RWPE2 (cell line): ENCODE data around the gene CCDC184.
"Not testable (repeated sequence)": the region's sequence is repeated elsewhere in the genome, so short reads cannot be mapped to it uniquely, and the experiment has no call there.

Experiments used
- ATAC-seq: fragments of 200-7000 bp; cut with Tn5 transposase; 3 replicates; pipeline ENCODE4 v1.9.1; 2021; ENCODE audit warnings: low read depth
- DNase-seq: peaks from one replicate; pipeline ENCODE4 v3.0.0-alpha.2; 2020; ENCODE audit warnings: low spot score
- H3K27ac ChIP-seq: fragments of 450-650 bp; 2 replicates; pipeline ENCODE4 v1.5.1; 2017; ENCODE audit warnings: mild to moderate bottlenecking; ENCODE audit not compliant: poor library complexity, severe bottlenecking
- H3K27me3 ChIP-seq: fragments of 250-450 bp; sonication (Bioruptor Pico); 2 replicates; pipeline ENCODE4 v1.5.1; 2021; ENCODE audit warnings: mild to moderate bottlenecking, moderate library complexity; ENCODE audit not compliant: insufficient read depth, poor library complexity, severe bottlenecking
- H3K36me3 ChIP-seq: fragments of 250-450 bp; sonication (Bioruptor Pico); 2 replicates; pipeline ENCODE4 v1.5.1; 2020; ENCODE audit warnings: low read depth, mild to moderate bottlenecking, moderate library complexity
- H3K4me1 ChIP-seq: fragments of 250-450 bp; sonication (Bioruptor Pico); 2 replicates; pipeline ENCODE4 v1.5.1; 2021; ENCODE audit warnings: mild to moderate bottlenecking, moderate library complexity; ENCODE audit not compliant: insufficient read depth, poor library complexity, severe bottlenecking
- H3K4me3 ChIP-seq: fragments of 250-450 bp; sonication (Bioruptor Pico); 2 replicates; pipeline ENCODE4 v1.5.1; 2021; ENCODE audit warnings: mild to moderate bottlenecking, moderate library complexity; ENCODE audit not compliant: severe bottlenecking
- H3K9me3 ChIP-seq: fragments of 250-450 bp; sonication (Bioruptor Pico); 2 replicates; pipeline ENCODE4 v1.5.1; 2021; ENCODE audit warnings: mild to moderate bottlenecking, moderate library complexity; ENCODE audit not compliant: severe bottlenecking
- CTCF ChIP-seq: fragments of 450-650 bp; IDR thresholded peaks from one replicate; pipeline ENCODE4 v1.5.1; 2017; ENCODE audit warnings: mild to moderate bottlenecking, moderate library complexity; ENCODE audit not compliant: poor library complexity, severe bottlenecking

Gene CCDC184

GRCh38 chr12:48202766-48203165, 19.3 kb downstream of the CCDC184 start:
- Histone ChIP-seq H3K4me3 (no peak overlapping the region), H3K27me3 (no peaks in the 10 kb centered on the region), H3K36me3 (no peaks in the 10 kb centered on the region), H3K4me1 (peaks cover 10% of the 10 kb centered on the region), H3K9me3 (peaks cover 2% of the 10 kb centered on the region), H3K27ac (no peak overlapping the region)
- TF ChIP-seq CTCF: no peak
- ATAC-seq: no peak
- no peak for DNase-seq

- no peaks in the 10 kb centered on the region for H3K27me3 ChIP-seq
- no peaks in the 10 kb centered on the region for H3K36me3 ChIP-seq
- H3K27ac ChIP-seq: no peak within 1 kb of the TSS
- peaks cover 3% of the 10 kb centered on the region for H3K9me3 ChIP-seq
- no peak within 1 kb of the TSS for H3K4me3 ChIP-seq
- no peak for TF ChIP-seq CTCF
- peaks cover 10% of the 10 kb centered on the region for H3K4me1 ChIP-seq
- no peak for ATAC-seq
- no peak for DNase-seq
Measured at GRCh38 chr12:48203192-48203591, 19.7 kb downstream of the CCDC184 start, which contains the start of gene OR10AD1. Gene OR10AD1, minus strand, starts transcription at chr12:48203292. Its CDS starts 0 bp downstream, at chr12:48203292.

- H3K9me3 ChIP-seq, H3K27me3 ChIP-seq, H3K36me3 ChIP-seq, DNase-seq, H3K27ac ChIP-seq, H3K4me3 ChIP-seq, H3K4me1 ChIP-seq, ATAC-seq: not testable (repeated sequence)
Measured at GRCh38 chr12:48209495-48209894, 26.1 kb downstream of the CCDC184 start.

- Histone ChIP-seq H3K36me3 (no peaks in the 10 kb centered on the region), H3K4me3 (no peak overlapping the region), H3K9me3 (no peaks in the 10 kb centered on the region), H3K27me3 (peaks cover 26% of the 10 kb centered on the region), H3K27ac (no peak overlapping the region), H3K4me1 (no peaks in the 10 kb centered on the region)
- no peak for TF ChIP-seq CTCF
- DNase-seq (no peak), ATAC-seq (no peak)
Measured at GRCh38 chr12:48216785-48217184, 33.3 kb downstream of the CCDC184 start.

GRCh38 chr12:48219631-48220030, 36.2 kb downstream of the CCDC184 start:
- no peaks in the 10 kb centered on the region for H3K36me3 ChIP-seq
- no peak for DNase-seq
- no peak for TF ChIP-seq CTCF
- no peaks in the 10 kb centered on the region for H3K4me1 ChIP-seq
- ATAC-seq: no peak
- H3K4me3 ChIP-seq: no peak overlapping the region
- no peaks in the 10 kb centered on the region for H3K9me3 ChIP-seq
- no peak overlapping the region for H3K27ac ChIP-seq
- H3K27me3 ChIP-seq: peaks cover 22% of the 10 kb centered on the region
